ENCODE results near the gene GRPR.
"Not testable (repeated sequence)": the region's sequence is repeated elsewhere in the genome, so short reads cannot be mapped to it uniquely, and the experiment has no call there.

Gene GRPR

DNA sequence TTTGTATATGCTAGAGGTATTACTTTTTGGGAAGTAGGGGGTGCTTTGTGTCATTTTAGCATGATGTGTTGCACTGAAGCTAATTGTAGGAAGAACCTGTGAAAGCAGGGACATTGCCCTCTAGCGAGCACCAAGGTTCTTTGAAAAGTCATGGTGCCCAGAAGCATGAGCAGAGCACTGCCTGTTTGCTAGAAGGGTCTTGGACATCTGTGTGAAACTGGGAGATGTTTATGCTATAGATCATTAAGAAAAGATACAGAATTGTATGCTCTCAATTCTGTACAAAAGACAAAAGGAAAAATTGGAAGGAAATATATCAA, 14.7 kb downstream of the GRPR start:
- no peak for DNase-seq

- no peak for DNase-seq
Observed at GRCh38 chrX:16140448-16140847, 17.1 kb downstream of the GRPR start.

GRCh38 chrX:16140983-16141382, 17.6 kb downstream of the GRPR start:
- no peak for DNase-seq

GRCh38 chrX:16141422-16142245, 18.3 kb downstream of the GRPR start:
- DNase-seq = no peak

GRCh38 chrX:16142246-16142558, 18.8 kb downstream of the GRPR start:
- no peak for DNase-seq

- no peak for DNase-seq
Observed at GRCh38 chrX:16143968-16144367, 20.6 kb downstream of the GRPR start.

DNA sequence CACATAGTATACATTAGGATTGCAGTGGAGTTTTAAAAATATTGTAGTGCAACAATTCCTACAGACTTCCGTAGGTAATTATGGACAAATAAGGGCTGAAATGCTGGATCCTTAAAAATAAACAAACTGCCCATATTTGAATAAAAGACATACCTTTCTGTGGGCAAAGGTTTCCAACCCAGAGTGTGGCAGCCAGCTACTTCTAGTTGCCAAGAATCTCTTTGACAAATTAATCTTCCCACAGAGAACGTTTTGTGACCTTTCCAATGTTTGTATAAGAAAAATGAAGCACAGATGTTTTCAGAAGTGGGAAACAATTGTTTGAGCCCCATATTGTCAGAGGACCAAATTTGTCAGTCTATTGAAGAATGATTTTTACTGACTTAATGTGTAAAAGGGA, 21.1 kb downstream of the GRPR start:
- DNase-seq = no peak

DNA sequence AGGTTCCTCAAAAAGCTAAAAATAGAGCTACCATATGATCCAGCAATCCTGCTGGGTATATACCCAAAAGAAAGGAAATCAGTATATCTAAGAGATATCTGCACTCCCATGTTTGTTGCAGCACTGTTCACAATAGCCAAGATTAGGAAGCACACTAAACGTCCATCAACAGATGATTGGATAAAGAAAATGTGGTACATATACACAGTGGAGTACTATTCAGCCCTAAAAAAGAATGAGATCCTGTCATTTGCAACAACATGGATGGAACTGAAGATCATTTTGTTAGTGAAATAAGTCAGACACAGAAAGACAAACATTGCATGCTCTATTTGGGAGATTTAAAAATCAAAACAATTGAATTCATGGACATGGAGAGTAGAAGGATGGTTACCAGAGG, 21.7 kb downstream of the GRPR start:
- DNase-seq = not testable (repeated sequence)

DNA sequence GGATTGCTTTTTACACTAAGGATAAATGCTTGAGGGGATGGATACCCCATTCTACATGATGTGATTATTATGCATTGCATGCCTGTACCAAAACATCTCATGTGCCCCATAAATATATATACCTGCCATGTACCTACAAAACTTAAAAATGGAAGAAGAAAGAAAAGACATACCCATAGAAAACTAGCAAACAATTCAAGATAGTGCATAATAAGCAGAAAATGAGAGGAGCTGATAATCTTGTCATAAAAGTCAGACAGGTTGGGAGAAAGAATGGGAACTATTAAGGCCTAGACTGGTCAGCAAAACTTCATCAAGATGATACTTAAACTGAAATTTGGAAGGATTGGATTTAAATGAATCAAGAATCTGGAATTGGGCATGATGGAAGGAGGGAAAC, 22.3 kb downstream of the GRPR start:
- DNase-seq = no peak

- no peak for DNase-seq
Observed at GRCh38 chrX:16148896-16149295, 25.5 kb downstream of the GRPR start.

DNA sequence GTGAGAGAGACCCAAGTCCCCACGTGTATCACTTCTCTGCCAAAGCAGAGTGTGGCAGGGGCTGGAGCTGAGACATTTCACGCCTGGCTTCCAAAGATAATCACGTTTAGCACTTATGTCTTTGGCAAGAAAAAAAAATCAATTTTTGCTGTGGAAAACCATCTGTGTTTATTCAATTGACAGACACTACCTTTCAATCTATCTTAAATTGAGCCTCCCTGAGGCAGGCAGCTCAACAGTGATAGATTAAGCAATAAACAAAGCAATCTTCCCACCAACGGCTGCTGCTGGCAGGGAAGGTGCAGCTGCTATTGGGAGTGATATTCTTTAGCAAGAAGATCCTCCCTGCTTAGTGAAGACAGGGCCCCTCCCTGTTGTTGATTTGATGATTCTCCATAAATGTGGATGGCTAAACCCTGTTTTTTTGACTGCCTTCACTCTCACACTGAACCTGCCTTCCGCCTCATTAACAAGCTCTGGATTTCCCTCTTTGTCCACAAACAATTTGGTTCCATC, 32.3 kb downstream of the GRPR start:
- DNase-seq = no peak

DNA sequence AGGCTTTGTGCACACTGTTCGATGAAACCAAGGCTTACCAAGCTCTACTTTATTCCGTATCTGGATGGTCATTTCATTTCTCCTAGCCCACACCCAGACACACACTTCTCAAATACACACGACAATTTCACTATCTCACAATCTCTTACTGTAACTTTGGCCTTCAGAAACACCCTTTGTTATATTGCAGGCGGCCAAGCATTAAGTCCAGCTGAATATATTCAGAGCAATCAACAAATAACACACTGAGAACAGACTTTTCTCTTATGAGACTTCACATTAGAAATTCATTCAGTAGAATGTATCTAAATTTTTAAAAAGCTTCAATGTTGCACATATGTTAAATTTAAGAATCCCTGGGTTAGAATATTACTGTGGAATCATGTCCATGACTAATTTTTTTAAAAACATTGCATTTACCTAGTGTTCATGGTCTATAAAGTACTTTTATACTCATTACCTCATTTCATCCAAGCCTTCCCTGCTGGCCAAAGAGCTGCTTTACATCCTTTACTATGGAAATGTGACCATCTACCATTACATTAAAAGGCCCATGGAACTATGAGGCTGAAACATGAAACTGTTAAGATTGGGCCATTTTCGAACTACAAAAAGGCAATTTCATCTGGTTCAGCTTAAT, 33.4 kb downstream of the GRPR start:
- DNase-seq = no peak

DNA sequence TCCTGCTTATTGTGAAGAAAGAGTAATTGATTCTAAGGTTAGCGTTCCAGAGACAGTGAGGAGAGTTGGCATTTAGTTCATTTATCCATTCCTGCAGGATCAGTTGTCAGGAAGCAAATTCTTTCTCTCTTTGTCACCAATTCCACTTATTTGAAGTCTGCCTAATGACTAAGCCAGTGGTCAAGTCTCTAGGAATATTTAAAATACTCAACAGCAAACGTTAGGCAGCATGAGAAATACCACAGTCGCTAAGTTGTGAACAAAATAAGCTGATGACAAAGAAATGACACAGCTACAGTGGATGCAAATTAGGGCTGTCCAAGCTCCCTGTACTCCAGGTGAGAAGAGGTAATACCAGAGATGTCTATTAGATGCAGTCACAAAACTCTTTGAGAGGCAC, 37.4 kb downstream of the GRPR start:
- no peak for DNase-seq

GRCh38 chrX:16161173-16161572, 37.8 kb downstream of the GRPR start:
- DNase-seq = not testable (repeated sequence)

- DNase-seq = no peak
Observed at GRCh38 chrX:16162391-16162790, 39.0 kb downstream of the GRPR start.

GRCh38 chrX:16164748-16165147, 41.4 kb downstream of the GRPR start:
- no peak for DNase-seq

DNA sequence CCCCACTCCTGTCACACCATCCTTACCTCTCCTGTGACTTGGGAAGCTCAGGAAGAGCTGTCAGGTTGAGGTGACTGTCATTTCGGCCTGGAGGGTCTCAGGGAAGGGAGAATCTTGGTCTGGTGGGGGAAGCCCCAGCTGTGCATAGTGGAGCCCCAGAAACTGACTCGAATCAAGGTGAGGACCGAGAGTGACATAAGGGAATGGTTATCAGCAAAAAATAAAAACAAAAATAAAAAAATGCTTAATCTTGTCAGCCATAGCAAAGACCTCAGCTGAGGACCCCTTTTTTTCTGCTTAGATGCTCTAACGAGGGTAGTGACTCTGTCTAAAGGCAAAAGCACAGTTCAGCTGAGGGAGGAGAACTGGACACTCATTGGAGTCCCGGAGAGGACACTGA, 43.8 kb downstream of the GRPR start, which contains the start of gene MAGEB17:
Gene MAGEB17 (plus strand): TSS at position 301 of the 400 bp plus-strand sequence. CDS start 2,902 bp downstream, outside the sequence.
- DNase-seq = no peak

- DNase-seq = no peak
Observed at GRCh38 chrX:16171039-16171438, 47.7 kb downstream of the GRPR start.

DNA sequence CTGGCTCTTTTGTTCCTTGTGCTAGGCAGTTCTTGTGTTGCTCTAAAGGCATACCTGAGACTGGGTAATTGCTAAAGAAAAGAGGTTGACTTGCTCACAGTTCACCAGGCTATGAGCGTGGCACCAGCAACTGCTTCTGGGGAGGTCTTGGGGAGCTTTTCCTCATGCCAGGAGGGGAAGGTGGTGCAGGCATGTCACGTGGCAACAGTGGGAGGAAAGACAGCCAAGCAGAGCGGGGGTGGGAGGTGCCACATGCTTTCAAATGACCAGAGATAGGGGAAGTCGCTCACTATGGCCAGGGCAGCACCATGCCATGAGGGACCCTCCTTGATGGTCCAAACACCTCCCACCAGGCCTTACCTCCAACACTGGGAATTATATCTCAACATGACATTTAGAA, 48.6 kb downstream of the GRPR start:
- no peak for DNase-seq

DNA sequence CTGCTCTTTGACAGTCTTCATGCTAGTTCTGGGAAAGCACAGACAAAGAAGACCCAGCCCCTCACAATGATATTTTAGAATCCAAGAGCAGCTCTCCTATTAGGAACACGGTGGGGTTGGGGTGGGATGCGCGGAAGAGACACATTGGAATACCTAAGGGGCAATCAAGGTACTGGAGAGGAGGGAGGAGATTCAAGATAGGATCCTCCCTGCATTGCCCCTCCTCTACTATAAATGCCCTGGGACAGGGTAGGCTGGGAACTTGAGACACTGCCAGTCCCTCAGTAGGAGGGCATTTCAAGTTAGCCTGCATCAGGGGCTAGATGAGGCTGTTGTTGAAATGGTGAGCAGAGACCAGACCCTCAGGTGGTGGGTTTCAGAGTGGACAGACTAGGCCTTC, 49.0 kb downstream of the GRPR start:
- DNase-seq = no peak

- no peak for DNase-seq
Observed at GRCh38 chrX:16175329-16176061, 52.1 kb downstream of the GRPR start.

- DNase-seq = no peak
Observed at GRCh38 chrX:16177260-16177659, 53.9 kb downstream of the GRPR start.

DNA sequence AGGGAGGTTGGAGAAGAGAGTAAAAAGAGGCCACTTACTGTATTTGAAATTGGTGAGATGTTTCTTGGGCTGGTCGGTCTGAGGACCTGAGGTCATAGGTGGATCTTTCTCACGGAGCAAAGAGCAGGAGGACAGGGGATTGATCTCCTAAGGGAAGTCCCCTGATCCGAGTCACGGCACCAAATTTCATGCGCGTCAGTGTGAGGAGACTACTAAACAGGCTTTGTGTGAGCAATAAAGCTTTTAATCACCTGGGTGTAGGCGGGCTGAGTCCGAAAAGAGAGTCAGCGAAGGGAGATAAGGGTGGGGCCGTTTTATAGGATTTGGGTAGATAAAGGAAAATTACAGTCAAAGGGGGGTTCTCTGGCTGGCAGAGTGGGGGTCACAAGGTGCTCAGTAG, 60.5 kb downstream of the GRPR start:
- not testable (repeated sequence) for DNase-seq

GRCh38 chrX:16185725-16186136, 62.4 kb downstream of the GRPR start:
- peak; percentile 74 for DNase-seq

Data from suppressor macrophage treated with lipopolysaccharide for 4 hours (primary cell).